Immature natural killer cell (primary cell): ENCODE measurements around the gene NPTX2. TPM values are rescaled to one million over a fixed set of nuclear protein-coding genes. Genes with fewer than 3 reads are reported as not detected.

ENCODE experiments used
- DNase-seq, 3 donors: peaks; one replicate each; pipeline ENCODE4 v3.0.0; 2022; ENCODE audit warnings: mixed read lengths in 1 of 3
- H3K27ac Mint-ChIP-seq, 6 donors: one replicate each; pipeline ENCODE4 v1.8.0; 2020; ENCODE audit warnings: mixed read lengths in 6 of 6, mild to moderate bottlenecking in 5 of 6, inconsistent platforms in 4 of 6, moderate library complexity in 3 of 6
- H3K27me3 Mint-ChIP-seq, 3 donors: one replicate each; pipeline ENCODE4 v1.8.0; 2020 to 2021; ENCODE audit warnings: low read depth in 3 of 3, mild to moderate bottlenecking in 3 of 3, mixed read lengths in 3 of 3, moderate library complexity in 3 of 3, inconsistent platforms in 1 of 3
- H3K36me3 Mint-ChIP-seq, 3 donors: one replicate each; pipeline ENCODE4 v1.8.0; 2020; ENCODE audit warnings: mixed read lengths in 3 of 3, inconsistent platforms in 2 of 3, mild to moderate bottlenecking in 2 of 3
- H3K4me1 Mint-ChIP-seq, 2 donors: one replicate each; pipeline ENCODE4 v1.8.0; 2020; ENCODE audit warnings: inconsistent platforms in 2 of 2, mild to moderate bottlenecking in 2 of 2, mixed read lengths in 2 of 2, moderate library complexity in 1 of 2
- H3K4me3 Mint-ChIP-seq, 5 donors: one replicate each; pipeline ENCODE4 v1.8.0; 2020; ENCODE audit warnings: mild to moderate bottlenecking in 5 of 5, mixed read lengths in 5 of 5, inconsistent platforms in 3 of 5, moderate library complexity in 3 of 5
- H3K9me3 Mint-ChIP-seq, 6 donors: one replicate each; pipeline ENCODE4 v1.8.0; 2020; ENCODE audit warnings: mild to moderate bottlenecking in 6 of 6, mixed read lengths in 6 of 6, inconsistent platforms in 4 of 6, moderate library complexity in 3 of 6
- polyA plus RNA-seq, 3 donors: library from polyadenylated mRNA; unstranded; fragments of 300-500 nt; fragmentation: Illumina TruSeq; gene quantifications; one replicate each; pipeline ENCODE4 v1.2.3, GENCODE V29; 2021

The NPTX2 gene
- polyA plus RNA-seq, 3 donors from 2014 or later = not detected

GRCh38 chr7:98671733-98672331 is 54.7 kb downstream of the NPTX2 start:
- Mint-ChIP-seq H3K4me1 (no peaks in the 10 kb centered on the region), H3K4me3 (no peak overlapping the region), H3K27me3 (no peaks in the 10 kb centered on the region), H3K36me3 (no peaks in the 10 kb centered on the region), H3K9me3 (peaks cover 0 to 7% (median 0%) of the 10 kb centered on the region in 6 donors), H3K27ac (no peak overlapping the region)
- DNase-seq = no peak

DNA sequence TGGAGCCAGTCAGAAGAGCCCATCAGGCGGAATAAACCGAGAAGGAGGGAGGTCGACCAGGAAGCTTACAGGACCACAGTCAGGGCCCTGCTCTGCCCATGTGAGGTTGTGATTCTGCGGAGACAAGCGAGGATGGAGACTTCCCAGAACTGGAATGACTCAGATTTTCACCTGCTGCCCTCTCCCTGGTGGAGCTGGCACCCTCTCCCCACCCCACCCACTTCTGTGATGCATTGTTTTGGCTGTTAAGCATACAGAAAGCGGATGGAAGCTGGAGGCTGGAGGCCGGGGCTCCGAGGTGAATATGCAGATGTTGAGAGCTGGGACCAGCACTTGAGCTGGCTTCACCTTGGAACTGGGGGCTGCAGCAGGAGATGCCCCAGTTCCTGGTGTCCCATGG is 57.4 kb downstream of the NPTX2 start:
- no peaks in the 10 kb centered on the region for H3K4me1 Mint-ChIP-seq
- no peaks in the 10 kb centered on the region for H3K27me3 Mint-ChIP-seq
- H3K4me3 Mint-ChIP-seq = no peak overlapping the region
- DNase-seq = no peak
- H3K9me3 Mint-ChIP-seq = peaks cover 0 to 4% (median 0%) of the 10 kb centered on the region in 6 donors
- no peak overlapping the region for H3K27ac Mint-ChIP-seq
- H3K36me3 Mint-ChIP-seq = no peaks in the 10 kb centered on the region

DNA sequence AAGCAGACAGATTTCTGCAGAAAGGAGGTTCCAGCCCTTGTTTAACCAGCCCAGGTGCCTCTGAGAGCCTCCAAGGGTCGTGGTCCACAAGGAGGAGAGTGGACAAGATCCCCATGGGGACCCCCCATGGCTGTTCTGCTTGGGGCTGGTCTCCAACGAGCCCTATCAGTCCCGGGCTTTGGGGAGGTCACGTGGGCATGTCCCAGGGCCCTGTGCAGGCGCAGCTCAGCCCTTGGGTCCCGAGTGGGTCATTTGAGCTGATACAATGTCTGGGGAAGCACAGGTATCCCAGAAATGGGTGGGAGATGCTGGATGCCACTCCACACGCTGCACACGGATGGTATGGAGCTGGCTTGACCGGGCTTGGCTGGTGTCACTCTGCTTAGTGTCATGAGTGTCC is 57.8 kb downstream of the NPTX2 start:
- H3K4me3 Mint-ChIP-seq = no peak overlapping the region
- no peaks in the 10 kb centered on the region for H3K36me3 Mint-ChIP-seq
- H3K27ac Mint-ChIP-seq = no peak overlapping the region
- peaks cover 0 to 4% (median 0%) of the 10 kb centered on the region in 6 donors for H3K9me3 Mint-ChIP-seq
- H3K4me1 Mint-ChIP-seq = no peaks in the 10 kb centered on the region
- H3K27me3 Mint-ChIP-seq = no peaks in the 10 kb centered on the region
- no peak for DNase-seq

DNA sequence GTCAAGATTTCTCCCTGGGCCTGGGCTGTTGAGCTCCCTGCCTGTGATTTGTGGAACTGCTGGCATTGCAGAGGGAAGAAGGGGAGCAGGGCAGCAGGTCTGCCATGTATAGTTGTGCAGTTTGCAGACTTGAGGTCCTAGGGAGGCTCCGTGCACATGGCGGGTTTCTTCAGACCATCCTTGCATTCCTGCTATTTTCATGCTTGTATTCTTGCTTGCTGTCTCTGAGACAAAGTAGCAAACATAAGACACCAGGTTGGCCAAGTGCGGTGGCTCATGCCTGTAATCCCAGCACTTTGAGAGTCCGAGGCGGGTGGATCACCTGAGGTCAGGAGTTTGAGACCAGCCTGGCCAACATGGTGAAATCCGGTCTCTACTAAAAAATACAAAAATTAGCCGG is 61.1 kb downstream of the NPTX2 start:
- no peak for DNase-seq
- Mint-ChIP-seq H3K9me3 (peaks cover 0 to 2% (median 0%) of the 10 kb centered on the region in 6 donors), H3K36me3 (no peaks in the 10 kb centered on the region), H3K27me3 (peaks cover 0 to 4% (median 2%) of the 10 kb centered on the region in 3 donors), H3K4me1 (no peaks in the 10 kb centered on the region), H3K4me3 (no peak overlapping the region), H3K27ac (no peak overlapping the region)

Other genes starting within 250 kb of the NPTX2 start
- gene BAIAP2L1, start 216.2 kb upstream of the NPTX2 start, polyA plus RNA-seq = under 1 TPM; 0.24 to 0.29 (median 0.28) TPM